Right ventricle myocardium inferior (tissue), 1 donor: ENCODE data around the gene EFNA1. TPM values are rescaled to one million over a fixed set of nuclear protein-coding genes. Genes with fewer than 3 reads are reported as not detected.

Source experiments
- ATAC-seq: fragments of 200-7000 bp; cut with Tn5 transposase; one replicate; pipeline ENCODE4 v1.9.1; 2020; ENCODE audit warnings: mild to moderate bottlenecking, moderate library complexity
- DNase-seq: peaks from one replicate; pipeline ENCODE4 v3.0.0; 2021; ENCODE audit errors: missing footprints
- intact Hi-C: fragments of 100-400 bp; cut with DNase I; formaldehyde crosslinking; loops from one replicate; pipeline ENCODE4 v1.11.0; 2022
- total RNA-seq: library from RNA; stranded (reverse); fragmentation: NEBNext Ultra II Directional; extraction: Animal tissue kit (Norgen Biotek cat#: 25700); gene quantifications from one replicate; pipeline ENCODE4 v1.2.1, GENCODE V29; 2021
- donor health status: DM: no; HTN: yes; CAD: no; lungs with severe emphysema.

EFNA1 gene
- total RNA-seq, 1 donor from 2014 or later, result 43.9 TPM

DNA sequence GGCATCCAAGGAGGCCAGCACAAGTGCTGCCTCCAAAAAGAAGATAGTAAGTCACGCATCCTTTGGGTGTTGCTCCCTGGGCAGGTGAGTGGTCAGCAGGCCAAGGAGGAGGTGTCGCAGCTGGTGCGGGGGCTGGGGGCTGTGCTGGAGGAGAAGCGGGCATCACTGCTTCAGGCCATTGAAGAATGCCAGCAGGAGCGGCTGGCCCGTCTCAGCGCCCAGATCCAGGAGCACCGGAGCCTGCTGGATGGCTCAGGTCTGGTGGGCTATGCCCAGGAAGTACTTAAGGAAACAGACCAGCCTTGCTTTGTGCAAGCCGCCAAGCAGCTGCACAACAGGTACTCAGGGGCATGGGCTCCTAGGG is 50.2 kb downstream of the EFNA1 start:
- ATAC-seq, result no peak
- intact Hi-C loops, result loop anchor here (2.0 kb wide), 1 partner anchor 49 kb away; no protein-coding TSS in a partner anchor
- no peak for DNase-seq

DNA sequence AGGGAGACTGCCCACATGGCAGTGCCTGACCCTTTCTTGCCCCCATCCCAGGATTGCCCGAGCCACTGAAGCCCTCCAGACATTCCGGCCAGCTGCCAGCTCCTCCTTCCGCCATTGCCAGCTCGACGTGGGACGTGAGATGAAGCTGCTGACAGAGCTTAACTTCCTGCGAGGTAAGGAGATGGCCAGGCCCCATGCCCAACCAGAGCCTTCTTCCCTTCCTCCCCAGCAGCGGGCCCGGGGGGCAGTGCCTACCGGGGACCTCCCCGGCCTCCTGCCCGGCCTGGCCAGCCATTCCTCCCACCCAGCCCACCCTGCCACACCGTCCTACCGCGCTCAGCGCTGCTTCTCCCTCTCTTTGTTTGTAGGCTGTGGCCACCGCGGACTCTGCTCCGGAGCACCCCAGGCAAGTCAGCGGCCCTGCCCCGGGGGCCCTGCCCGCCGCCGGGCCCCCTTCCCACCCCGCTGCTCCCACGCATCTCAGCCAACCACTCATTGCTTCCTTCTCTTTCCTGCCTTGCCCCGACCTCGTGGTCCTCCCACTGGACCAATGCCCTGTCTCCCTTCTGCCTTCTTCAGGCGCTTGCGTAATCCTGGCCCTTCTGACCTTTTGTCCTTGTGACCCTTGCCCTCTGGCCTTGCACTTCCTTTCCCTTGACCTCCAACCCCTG is 50.9 kb downstream of the EFNA1 start:
- DNase-seq (no peak), ATAC-seq (no peak)
- intact Hi-C loops, result no loop called here

- intact Hi-C loops, result no loop called here
- no peak for DNase-seq
- no peak for ATAC-seq
Observed at GRCh38 chr1:155179112-155180031, 51.7 kb downstream of the EFNA1 start.

- no peak for DNase-seq
- no peak for ATAC-seq
- intact Hi-C loops, result no loop called here
Observed at GRCh38 chr1:155181371-155182051, 53.8 kb downstream of the EFNA1 start.

DNA sequence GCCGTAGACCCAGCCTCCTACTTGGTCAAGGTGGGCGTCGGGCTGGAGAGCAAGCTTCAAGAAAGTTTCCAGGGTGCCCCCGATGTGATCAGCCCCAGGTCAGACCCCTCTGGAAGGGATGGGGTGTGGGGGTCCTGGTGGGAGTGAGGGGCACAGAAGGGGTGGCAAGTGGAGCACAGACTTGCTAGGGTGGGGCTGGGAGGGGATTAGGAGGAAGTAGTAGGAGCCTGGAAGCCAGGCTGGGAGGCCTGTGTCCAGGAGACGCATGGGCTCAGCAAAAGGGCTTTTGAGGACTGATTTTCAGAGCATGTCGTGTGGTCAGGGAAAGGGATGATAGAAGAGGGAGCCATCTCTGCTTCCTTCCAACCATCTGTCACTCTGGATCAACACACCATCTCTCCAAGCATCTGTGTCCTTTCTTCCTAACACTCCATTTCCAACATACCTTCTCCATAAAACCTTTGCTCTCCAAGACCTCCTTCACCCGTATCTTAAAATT is 54.4 kb downstream of the EFNA1 start:
- intact Hi-C loops, result no loop called here
- ATAC-seq (no peak), DNase-seq (no peak)

DNA sequence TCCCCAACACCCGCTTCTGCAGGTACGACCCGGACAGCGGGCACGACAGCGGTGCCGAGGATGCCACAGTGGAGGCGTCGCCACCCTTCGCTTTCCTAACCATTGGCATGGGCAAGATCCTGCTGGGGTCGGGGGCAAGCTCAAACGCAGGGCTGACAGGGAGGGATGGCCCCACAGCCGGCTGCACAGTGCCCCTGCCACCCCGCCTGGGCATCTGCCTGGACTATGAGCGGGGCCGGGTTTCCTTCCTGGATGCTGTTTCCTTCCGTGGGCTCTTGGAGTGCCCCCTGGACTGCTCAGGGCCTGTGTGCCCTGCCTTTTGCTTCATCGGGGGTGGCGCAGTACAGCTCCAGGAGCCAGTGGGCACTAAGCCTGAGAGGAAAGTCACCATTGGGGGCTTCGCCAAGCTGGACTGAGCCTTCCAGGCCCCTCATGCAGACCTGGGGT is 56.1 kb downstream of the EFNA1 start:
- intact Hi-C loops, result no loop called here
- ATAC-seq, result no peak
- DNase-seq, result no peak

- DNase-seq (no peak), ATAC-seq (no peak)
- intact Hi-C loops, result no loop called here
Observed at GRCh38 chr1:155184351-155184811, 56.7 kb downstream of the EFNA1 start.

Other genes with a start within 250 kb of the EFNA1 start
- gene PMVK, start 191.2 kb upstream of the EFNA1 start, total RNA-seq, result 71.1 TPM
- gene PBXIP1, start 171.8 kb upstream of the EFNA1 start, total RNA-seq, result 55.9 TPM
- 16.0 TPM for gene PYGO2, start 166.1 kb upstream of the EFNA1 start, total RNA-seq
- 60.4 TPM for gene SHC1, start 157.1 kb upstream of the EFNA1 start, total RNA-seq
- 22.2 TPM for gene CKS1B, start 153.2 kb upstream of the EFNA1 start, total RNA-seq
- 30.8 TPM for gene FLAD1, start 144.5 kb upstream of the EFNA1 start, total RNA-seq
- not detected for gene LENEP, start 134.3 kb upstream of the EFNA1 start, total RNA-seq
- gene ZBTB7B, start 125.1 kb upstream of the EFNA1 start, total RNA-seq, result 53.3 TPM
- 0.35 TPM for gene DCST2, start 94.1 kb upstream of the EFNA1 start, total RNA-seq
- gene DCST1, start 94.1 kb upstream of the EFNA1 start, total RNA-seq, result not detected
- gene ADAM15, start 76.6 kb upstream of the EFNA1 start, total RNA-seq, result 101 TPM
- 2.1 TPM for gene EFNA4, start 64.1 kb upstream of the EFNA1 start, total RNA-seq
- gene EFNA3, start 49.0 kb upstream of the EFNA1 start, total RNA-seq, result 1.1 TPM
- 9.3 TPM for gene SLC50A1, start 8.0 kb downstream of the EFNA1 start, total RNA-seq
- gene DPM3, start 12.7 kb downstream of the EFNA1 start, total RNA-seq, result 55.7 TPM
- gene KRTCAP2, start 45.4 kb downstream of the EFNA1 start, total RNA-seq, result 118 TPM
- 0.16 TPM for gene TRIM46, start 46.0 kb downstream of the EFNA1 start, total RNA-seq
- 5.7 TPM for gene THBS3, start 80.0 kb downstream of the EFNA1 start, total RNA-seq
- gene MTX1, start 80.8 kb downstream of the EFNA1 start, total RNA-seq, result 16.5 TPM
- 14.5 TPM for gene ENTREP3, start 127.6 kb downstream of the EFNA1 start, total RNA-seq
- gene SCAMP3, start 134.5 kb downstream of the EFNA1 start, total RNA-seq, result 55.4 TPM
- gene CLK2, start 145.6 kb downstream of the EFNA1 start, total RNA-seq, result 20.9 TPM
- gene HCN3, start 149.6 kb downstream of the EFNA1 start, total RNA-seq, result 1.8 TPM
- not detected for gene PKLR, start 173.6 kb downstream of the EFNA1 start, total RNA-seq
- gene FDPS, start 181.0 kb downstream of the EFNA1 start, total RNA-seq, result 80.0 TPM
- gene RUSC1, start 193.0 kb downstream of the EFNA1 start, total RNA-seq, result 24.3 TPM